NCI-H1694 (cell line): Measurements from ENCODE around the gene PTPRK.
"Not testable (repeated sequence)": the region's sequence is repeated elsewhere in the genome, so short reads cannot be mapped to it uniquely, and the experiment has no call there.

Experiments
- DNase-seq: peaks from one replicate; lab custom pipeline; 2025; lab: John Stamatoyannopoulos, UW

Gene PTPRK

GRCh38 chr6:128487746-128488145, 32.7 kb downstream of the PTPRK start:
- DNase-seq = no peak

DNA sequence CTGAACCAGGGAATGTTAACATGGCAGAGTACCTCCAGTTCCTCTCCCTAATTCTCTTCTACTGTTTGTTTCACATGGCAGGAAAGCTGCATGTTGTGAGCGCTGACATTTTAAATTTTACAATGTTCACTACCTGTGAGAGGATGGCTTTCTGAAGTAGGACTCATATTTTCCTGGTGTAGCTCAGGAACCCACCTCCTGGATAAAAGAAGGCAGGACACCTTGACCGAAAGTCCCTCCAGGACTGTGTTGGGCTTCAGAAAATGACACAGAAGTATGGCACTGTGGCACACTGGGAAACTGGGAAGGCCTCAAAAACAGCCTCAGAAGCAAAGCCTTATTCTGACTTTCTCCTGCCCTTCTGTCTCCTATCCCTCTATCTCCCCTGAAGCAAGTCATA, 33.3 kb downstream of the PTPRK start:
- no peak for DNase-seq

GRCh38 chr6:128486580-128486979, 33.8 kb downstream of the PTPRK start:
- not testable (repeated sequence) for DNase-seq

DNA sequence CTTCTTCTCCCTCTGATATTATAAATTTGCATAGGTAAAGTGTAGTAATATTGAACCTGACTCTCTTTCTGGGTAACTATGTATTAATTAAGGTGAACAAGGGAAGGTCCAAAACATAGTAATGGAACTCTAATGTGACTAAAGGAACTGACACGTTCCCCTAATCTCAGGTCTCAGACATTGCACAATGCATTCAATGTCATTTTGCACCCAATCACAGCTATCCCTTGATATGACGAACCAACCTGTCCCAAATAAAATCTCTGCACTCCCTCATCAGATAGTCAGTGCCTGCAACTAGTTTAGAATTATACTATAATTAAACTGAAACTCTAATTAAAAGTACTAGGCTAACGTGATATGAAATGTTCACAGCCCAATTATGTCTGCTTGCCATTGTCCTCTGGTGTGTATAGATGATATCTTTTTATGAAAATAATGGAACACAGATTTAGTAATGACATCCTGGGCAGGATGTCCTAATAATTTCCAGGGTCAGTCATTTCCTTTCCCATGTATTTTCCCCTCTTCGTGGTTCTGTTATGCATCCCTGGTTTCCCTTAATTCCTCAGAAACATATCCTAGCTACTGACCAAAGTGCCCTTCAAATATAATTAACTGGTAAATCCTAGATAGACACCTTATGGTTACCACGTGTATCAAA, 36.8 kb downstream of the PTPRK start:
- DNase-seq = no peak

DNA sequence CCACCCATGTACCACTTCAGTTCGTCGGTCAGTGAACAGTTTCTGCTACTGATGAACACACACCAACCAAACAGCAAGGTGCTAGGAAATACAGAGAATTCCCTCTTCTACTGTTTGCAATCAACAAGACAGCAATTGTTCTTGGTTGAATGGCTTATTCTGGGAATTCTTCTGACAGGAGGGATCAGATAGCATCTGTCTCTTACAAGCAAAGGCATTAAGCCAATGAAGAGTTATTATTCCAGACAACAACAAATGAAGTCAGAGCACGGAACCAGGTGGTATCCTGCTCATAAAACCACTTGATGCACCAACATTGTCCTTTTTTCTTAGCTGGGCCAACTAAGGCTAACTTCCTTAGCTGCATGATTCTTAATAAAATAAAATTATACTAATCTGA, 37.8 kb downstream of the PTPRK start:
- no peak for DNase-seq

- DNase-seq = no peak
Observed at GRCh38 chr6:128479991-128480390, 40.4 kb downstream of the PTPRK start.

- DNase-seq = no peak
Observed at GRCh38 chr6:128479048-128479666, 41.2 kb downstream of the PTPRK start.

DNA sequence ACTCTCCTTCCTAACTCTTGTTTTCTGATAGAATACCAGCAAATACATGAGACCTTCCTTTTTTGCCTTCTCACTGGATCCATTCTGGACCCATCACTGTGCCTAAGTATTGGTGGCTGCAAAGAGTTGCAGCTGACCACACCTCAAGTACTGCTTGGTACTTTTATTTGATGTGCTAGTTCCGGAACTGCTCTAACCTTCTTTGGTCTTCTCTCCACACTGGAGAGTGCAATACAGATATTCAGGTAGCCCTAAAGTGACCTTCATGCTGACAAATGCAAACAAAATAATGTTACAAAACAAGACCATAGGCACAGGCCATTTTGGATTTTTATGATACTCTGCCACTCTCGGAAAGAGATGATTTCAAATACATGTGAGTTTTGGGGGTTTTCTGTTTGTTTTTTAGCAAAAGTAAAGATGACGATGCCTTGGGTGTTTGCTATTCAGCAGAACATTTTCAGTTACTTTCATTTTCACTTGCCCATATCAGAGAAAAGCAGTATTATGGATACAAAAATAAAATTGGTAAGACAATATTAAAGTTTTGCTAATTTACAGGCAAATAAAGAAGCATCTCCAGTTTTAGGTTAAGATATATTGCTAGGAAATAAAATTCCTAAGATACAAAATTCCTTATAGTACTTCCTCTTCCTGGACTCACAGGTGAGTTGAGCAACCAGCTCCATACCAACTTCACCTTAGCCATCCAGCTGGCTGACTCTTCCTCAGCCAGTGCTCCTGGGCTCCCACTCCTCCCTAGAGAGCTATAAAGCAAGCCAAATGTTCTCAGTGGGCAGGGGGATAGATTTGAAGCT, 42.0 kb downstream of the PTPRK start:
- no peak for DNase-seq

DNA sequence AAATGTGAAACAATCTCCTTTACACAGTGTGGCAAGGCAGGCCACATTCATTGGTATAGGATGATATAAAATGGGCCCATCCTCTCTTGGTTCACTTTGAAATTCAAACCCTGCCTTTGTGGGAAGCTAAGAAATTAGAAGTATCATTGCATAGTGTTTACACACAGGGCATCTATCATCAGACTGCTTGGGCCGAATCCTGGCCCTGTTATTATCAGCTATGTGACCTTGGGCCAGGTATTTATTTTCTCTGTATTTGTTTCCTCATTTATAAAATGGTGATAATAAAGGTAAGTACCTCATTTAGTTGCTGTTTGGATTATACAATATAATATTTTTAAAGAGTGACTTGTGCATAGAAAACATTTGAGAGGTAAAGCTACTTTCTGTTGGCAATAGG, 45.5 kb downstream of the PTPRK start:
- no peak for DNase-seq

GRCh38 chr6:128474481-128474880, 45.9 kb downstream of the PTPRK start:
- no peak for DNase-seq

GRCh38 chr6:128471907-128472306, 48.5 kb downstream of the PTPRK start:
- DNase-seq = no peak

DNA sequence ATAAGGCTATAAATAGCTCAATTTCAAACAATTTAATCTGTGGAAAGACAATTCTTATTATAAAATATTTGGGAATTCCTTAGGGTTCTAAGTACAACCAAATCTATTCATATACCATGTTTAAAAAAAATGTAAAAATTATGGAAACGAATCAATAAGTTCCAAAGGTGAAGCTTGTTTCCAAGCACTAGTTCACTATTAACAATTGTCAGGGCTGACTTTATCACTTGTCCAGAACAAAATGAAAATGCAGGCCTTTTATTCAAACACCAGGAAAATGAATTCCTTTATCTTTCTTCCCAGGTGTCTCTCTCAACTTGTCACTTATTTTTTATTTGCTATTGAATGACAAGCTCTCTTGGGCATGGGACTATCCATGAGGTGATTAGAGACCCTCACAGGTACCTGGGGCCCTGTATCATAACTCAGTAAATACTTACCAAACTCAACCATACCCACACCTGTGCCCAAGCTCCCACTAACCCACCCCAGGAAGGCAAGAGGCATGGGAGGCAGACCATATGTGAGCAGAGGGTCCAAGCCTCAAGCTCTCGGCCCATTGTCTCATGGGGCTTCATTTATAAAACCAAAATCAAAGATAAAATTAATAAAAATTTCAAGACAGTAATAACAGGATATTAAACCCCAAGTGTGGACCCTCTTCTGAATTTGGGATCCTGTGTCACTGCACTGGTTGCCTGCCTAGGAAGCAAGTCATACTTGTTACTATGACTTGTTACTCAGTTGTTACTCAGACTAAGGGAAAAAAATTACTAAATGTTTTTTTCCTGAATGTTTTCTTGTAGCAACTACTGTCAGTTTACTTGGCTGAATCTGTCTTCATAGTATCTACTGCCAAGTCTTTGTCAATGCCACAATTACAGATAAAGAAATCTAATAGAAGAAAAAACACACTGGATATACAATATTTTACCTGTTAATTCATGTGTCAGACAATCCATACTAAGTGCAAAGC, 54.7 kb downstream of the PTPRK start:
- DNase-seq = no peak

DNA sequence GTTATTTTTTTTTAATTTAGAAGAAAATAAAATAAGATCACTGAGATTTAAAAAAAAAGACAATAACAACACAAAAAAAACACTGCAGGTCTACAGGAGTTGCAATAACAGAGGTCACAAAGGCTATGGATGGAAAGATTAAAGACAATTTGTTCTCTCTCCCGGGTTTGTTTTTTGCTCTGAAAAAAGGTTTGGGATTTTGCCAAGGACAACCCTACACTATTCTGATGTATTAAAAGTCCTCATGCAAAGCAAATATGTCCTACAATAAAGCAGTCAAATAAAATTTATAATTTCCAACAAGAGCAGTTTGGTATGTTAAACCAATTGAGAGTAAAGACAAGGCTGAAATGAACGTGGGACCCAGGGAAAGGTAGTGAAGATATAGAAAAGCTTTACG, 55.6 kb downstream of the PTPRK start:
- no peak for DNase-seq

DNA sequence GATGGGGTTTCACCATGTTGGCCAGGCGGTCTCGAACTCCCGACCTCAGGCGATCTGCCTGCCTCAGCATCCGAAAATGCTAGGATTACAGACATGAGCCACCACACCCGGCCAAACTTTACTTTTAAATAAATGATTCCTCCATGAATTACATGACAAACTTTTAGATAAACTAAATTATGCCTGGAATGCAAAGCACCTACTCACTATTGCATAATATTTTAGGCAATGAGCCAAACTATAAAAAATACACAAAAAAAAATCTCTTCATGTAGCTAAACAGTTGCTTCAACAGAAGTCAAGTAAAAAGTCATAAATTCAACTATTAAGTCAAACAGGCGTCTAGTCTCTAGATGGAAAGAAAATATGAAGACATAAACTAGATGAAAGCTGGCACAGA, 56.5 kb downstream of the PTPRK start:
- DNase-seq = no peak

GRCh38 chr6:128461501-128461900, 58.9 kb downstream of the PTPRK start:
- DNase-seq = no peak

- peak; percentile 30 for DNase-seq
Observed at GRCh38 chr6:128456510-128457230, 63.7 kb downstream of the PTPRK start.

- DNase-seq = no peak
Observed at GRCh38 chr6:128455959-128456358, 64.4 kb downstream of the PTPRK start.

GRCh38 chr6:128452713-128453112, 67.7 kb downstream of the PTPRK start:
- no peak for DNase-seq

DNA sequence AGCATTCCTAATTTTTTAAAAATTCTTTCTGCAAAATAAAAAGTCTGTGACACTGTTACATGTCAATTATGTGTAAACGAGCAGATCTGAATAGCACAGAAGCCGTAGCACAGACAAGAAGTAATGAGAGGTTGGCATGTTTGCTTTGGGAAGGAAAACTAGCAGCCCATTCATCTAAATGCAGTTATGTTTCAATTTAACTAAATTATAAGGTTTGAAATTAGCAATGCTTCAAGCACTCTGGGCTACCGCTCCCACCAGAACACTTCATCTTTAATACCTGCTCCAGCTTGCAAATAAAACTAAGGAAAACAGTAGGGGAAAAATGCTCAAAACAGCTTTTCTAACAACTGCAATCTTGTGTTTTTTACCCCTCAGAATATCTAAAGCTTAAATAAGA, 73.9 kb downstream of the PTPRK start:
- no peak for DNase-seq

DNA sequence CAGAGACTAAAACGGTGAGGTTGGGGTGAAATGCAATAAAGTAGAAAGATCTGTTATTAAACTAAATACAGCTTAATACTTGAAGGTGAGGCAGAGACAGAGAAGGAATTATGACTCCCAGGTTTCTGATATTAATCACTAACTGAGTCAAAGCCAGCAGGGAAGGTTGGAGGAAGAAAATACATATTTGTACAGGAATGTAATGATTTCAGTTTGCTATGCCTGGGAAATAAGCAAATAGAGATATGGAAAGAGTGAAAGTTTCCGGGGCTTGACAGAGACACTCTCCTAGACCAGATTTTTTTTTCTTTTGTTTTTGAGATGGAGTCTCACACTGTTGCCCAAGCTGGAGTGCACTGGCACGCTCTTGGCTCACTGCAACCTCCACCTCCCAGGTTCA, 76.8 kb downstream of the PTPRK start:
- no peak for DNase-seq

DNA sequence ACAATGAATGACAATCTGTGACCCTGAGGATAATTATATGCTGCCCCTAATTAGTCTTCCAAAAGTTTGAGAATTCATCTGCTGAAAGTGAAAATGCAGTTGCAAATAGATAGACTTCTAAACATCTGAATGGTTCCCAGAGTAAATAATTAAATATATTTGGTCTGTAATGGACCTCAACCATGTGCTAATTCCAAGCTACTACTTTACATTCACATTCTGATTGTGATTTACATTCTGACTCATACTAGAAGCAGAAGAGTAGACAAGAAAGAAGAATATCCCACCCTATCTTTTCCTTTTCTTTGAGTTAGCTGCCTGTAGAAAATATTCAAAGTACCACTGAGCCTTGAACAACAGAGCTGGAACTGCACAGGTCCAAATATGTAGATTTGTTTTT, 80.8 kb downstream of the PTPRK start:
- no peak for DNase-seq
